NCI-H128 (cell line): ENCODE results near the gene SAPCD1.

ENCODE experiments used
- DNase-seq: peaks from one replicate; lab custom pipeline; 2025; ENCODE audit not compliant: unreplicated experiment; lab: John Stamatoyannopoulos, UW

The SAPCD1 gene

GRCh38 chr6:31750411-31751022 is 11.9 kb upstream of the SAPCD1 start:
- no peak for DNase-seq

GRCh38 chr6:31752739-31753319 is 9.6 kb upstream of the SAPCD1 start:
- DNase-seq = no peak

GRCh38 chr6:31758281-31758680 is 4.2 kb upstream of the SAPCD1 start:
- no peak for DNase-seq

- no peak for DNase-seq
Observed at GRCh38 chr6:31760790-31761189, 1.7 kb upstream of the SAPCD1 start.

GRCh38 chr6:31761343-31761742 is 1.1 kb upstream of the SAPCD1 start:
- DNase-seq = no peak

- DNase-seq = no peak
Observed at GRCh38 chr6:31762878-31763618, 592 bp downstream of the SAPCD1 start.

- DNase-seq = no peak
Observed at GRCh38 chr6:31763619-31763940, 1.1 kb downstream of the SAPCD1 start.

- no peak for DNase-seq
Observed at GRCh38 chr6:31764198-31764597, 1.7 kb downstream of the SAPCD1 start.

GRCh38 chr6:31765559-31765909 is 3.1 kb downstream of the SAPCD1 start:
- no peak for DNase-seq

GRCh38 chr6:31765910-31766794 is 3.7 kb downstream of the SAPCD1 start:
- DNase-seq = no peak

- no peak for DNase-seq
Observed at GRCh38 chr6:31767096-31767645, 4.7 kb downstream of the SAPCD1 start.

GRCh38 chr6:31768363-31769257 is 6.2 kb downstream of the SAPCD1 start:
- no peak for DNase-seq

GRCh38 chr6:31769684-31770371 is 7.4 kb downstream of the SAPCD1 start:
- no peak for DNase-seq

- no peak for DNase-seq
Observed at GRCh38 chr6:31770860-31771259, 8.4 kb downstream of the SAPCD1 start.

- DNase-seq = no peak
Observed at GRCh38 chr6:31771992-31772358, 9.5 kb downstream of the SAPCD1 start.

GRCh38 chr6:31775184-31775583 is 12.7 kb downstream of the SAPCD1 start:
- no peak for DNase-seq

- no peak for DNase-seq
Observed at GRCh38 chr6:31775633-31776484, 13.4 kb downstream of the SAPCD1 start.

GRCh38 chr6:31776485-31776988 is 14.1 kb downstream of the SAPCD1 start:
- peak; percentile 43 for DNase-seq
